GM04504 (cell line): Measurements from ENCODE around the gene GOSR2.
A peak's percentile ranks its signal among the peaks of the same experiment; 100 is the strongest.
"Not testable (repeated sequence)": the region's sequence is repeated elsewhere in the genome, so short reads cannot be mapped to it uniquely, and the experiment has no call there.

Experiments used
- DNase-seq: peaks from one replicate; pipeline ENCODE4 v3.0.0-alpha.2; 2012; ENCODE audit warnings: low read depth

The GOSR2 gene

GRCh38 chr17:46930051-46930450 lies 7.1 kb downstream of the GOSR2 start:
- DNase-seq = no peak

DNA sequence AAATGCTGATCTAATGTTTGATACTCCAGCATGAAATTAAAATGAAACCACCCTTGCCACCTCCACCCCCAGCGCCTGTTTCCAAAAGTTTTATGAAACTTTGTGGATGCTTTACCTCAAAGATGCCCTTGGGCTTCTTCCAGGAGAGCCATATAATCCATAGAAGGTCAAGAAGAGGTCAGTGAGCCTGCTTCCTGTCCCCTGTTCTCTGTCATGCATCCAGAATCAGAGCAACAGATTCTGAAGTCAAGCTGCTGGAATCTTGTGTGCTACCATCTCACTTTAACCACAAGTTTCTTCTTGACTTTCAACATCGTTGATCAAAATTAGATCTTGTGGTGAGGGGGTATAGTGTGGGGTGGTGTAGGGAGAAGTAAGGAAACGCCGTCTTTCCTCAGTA lies 8.6 kb downstream of the GOSR2 start:
- DNase-seq = no peak

GRCh38 chr17:46935658-46936266 lies 12.8 kb downstream of the GOSR2 start:
- no peak for DNase-seq

- peak; percentile 60 for DNase-seq
Measured at GRCh38 chr17:46940692-46941404, 17.9 kb downstream of the GOSR2 start.

GRCh38 chr17:46942441-46943217 lies 19.7 kb downstream of the GOSR2 start:
- DNase-seq = peak; percentile 46

- no peak for DNase-seq
Measured at GRCh38 chr17:46943218-46943500, 20.2 kb downstream of the GOSR2 start.

- no peak for DNase-seq
Measured at GRCh38 chr17:46943501-46944393, 20.8 kb downstream of the GOSR2 start.

- DNase-seq = no peak
Measured at GRCh38 chr17:46944931-46945330, 22.0 kb downstream of the GOSR2 start.

DNA sequence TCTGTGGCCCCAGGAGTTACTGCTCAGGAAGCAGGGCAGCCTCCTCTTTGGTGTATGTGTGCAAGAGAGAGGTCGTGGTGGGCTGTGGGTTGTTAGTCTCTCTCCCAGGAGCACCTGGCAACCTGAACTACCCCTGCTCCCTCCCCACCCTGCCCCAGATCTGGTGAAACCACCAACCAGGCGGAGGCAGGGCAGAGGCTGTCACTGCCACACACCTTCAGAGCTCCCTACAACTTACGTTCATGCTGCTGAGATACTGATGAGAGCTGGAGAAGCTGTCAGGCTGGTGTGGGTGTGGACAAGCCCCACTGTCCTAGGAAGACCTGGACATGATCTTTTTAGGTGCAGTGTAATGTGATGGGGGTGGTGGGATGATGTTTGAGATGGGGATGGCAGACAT lies 24.3 kb downstream of the GOSR2 start:
- DNase-seq = no peak

- DNase-seq = no peak
Measured at GRCh38 chr17:46948544-46948943, 25.6 kb downstream of the GOSR2 start.

DNA sequence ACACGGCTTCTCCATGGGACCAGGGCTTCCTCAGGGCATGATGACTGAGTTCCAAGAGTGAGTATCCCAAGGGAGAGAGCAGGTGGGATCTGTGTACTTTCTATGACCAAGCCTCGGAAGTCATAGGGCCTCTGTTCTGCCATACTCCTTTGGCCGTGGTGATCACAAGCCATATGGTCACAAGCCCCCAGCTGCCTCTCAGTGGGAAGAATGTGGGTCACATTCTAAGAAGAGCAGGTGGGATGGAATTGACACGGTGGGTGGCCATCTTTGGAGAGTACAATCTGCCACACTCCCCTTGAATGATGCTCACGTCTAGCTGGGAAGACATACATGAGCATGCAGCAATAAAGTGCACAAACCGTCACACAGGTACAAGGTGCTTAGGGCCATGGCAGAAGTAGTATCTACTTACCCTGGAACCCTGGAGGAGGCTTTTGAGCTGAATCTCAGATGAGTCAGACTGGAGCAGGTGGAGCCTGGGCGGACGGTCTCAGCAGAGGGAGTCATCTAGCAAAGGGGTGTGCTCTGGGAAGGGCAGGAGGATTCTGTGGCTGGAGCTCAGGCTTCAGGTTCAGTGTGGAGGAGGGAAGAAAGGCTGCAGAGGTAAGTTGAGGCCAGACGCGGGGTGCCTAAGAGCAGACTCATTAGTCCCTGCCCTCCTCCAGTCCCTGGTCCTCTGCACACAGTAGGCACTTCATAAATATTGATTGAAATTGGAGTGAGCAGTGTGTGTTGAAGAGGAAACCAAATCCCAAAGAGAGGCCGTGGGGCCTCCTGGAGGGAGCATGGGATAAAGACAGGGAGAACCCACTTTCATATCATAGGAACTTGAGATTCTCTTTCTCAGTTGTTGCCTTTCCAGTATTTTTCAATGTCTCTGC lies 26.6 kb downstream of the GOSR2 start:
- DNase-seq = no peak

GRCh38 chr17:46950342-46950996 lies 27.5 kb downstream of the GOSR2 start:
- no peak for DNase-seq

DNA sequence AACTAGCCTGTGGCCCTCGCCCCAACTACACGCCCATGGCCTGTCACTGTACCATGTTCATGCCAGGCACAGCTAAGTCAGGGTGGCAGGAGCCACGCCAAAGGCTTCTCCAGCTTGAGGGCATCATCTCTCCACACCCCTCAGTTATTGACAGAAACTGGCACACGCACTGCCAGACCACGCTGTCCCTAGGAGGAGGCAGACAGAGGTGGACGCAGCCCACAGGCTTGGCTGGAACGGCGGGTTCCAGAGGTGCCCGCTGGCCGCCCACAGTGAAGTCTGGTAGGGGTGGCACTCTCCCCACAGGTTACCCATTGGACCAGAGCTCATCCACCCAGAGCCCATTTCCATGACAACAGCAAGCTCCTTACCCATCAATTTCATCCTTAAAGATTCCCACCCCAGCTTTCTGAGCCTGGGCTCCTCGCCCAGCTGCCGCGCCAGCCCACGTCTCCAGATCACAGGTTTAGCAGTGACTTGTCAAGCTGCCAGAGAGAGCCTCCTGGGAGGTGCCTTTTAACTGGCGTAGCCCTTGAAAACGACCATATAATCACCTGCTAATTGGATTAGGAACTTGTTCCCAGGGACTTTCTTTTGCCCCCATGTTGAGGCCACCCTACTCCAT lies 28.1 kb downstream of the GOSR2 start:
- DNase-seq = no peak

DNA sequence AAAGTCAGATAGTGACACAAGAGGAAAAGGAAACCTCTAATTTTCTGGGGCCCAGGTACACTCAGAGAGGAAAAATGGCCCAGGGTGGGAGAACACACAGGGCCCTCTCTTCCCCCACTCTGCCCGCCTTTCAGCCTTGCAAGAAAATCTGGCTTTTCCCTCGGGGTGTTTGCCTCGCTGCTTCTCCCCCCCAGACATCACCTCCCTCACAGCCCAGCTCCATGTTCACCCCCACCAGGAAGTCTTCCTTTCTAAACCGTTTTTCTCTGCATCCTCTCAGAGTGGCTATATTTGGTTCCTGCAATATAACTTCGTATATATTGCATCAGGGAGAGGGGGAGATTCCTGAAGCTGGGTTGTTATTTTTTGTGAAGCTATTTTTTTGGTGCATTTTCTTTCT lies 28.7 kb downstream of the GOSR2 start:
- no peak for DNase-seq

- no peak for DNase-seq
Measured at GRCh38 chr17:46952115-46952514, 29.2 kb downstream of the GOSR2 start.

GRCh38 chr17:46953191-46953590 lies 30.2 kb downstream of the GOSR2 start:
- DNase-seq = not testable (repeated sequence)

DNA sequence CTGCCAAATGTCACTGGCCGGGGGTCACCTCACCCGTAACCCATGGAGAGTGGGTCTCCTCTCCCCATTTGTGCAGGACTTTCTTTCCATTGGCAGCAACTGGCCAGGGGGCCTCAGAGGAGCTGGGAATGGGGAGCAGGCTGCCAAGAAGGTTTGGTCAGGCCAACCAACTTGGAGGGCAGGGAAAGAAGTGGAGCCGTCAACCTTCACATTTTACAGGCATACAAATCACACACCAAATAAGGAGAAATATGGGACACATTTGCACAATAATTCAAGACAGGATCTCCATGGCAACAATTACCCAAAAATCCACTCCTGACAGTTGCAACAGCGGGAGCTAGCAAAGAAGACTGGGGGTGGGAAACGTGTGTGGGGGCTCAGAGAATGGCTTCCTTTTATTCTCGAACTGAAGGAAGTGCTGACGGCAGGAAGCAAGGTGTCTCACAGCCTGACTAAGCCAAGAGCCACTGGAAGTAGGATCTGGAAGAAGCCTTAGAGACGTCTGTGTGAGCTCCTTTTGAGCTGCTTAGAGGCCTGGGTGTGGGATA lies 35.2 kb downstream of the GOSR2 start:
- no peak for DNase-seq

GRCh38 chr17:46960152-46960551 lies 37.2 kb downstream of the GOSR2 start:
- DNase-seq = no peak

GRCh38 chr17:46962374-46962790 lies 39.4 kb downstream of the GOSR2 start:
- DNase-seq = peak; percentile 42

- DNase-seq = no peak
Measured at GRCh38 chr17:46963571-46963970, 40.6 kb downstream of the GOSR2 start.
